Panc1 (cell line): ENCODE measurements around the gene INAVA. TPM values are rescaled to one million over a fixed set of nuclear protein-coding genes. Genes with fewer than 3 reads are reported as not detected.

ENCODE experiments used
- ATAC-seq: fragments of 200-7000 bp; cut with Tn5 transposase; 2 replicates; pipeline ENCODE4 v1.9.1; 2020; ENCODE audit warnings: mild to moderate bottlenecking, moderate library complexity
- BruUV-seq: library from RNA; stranded (reverse); fragments of 400-500 nt; replicated peaks from 2 replicates; lab custom pipeline; 2021; lab: Mats Ljungman, UMichigan
- CTCF ChIA-PET: fragments of 300-600 bp; sonication (Branson Sonifier 250); formaldehyde crosslinking; loops from one replicate; lab custom pipeline; 2022; ENCODE audit warnings: antibody characterized with exemption; lab: Charles Lee
- POLR2A ChIA-PET: fragments of 300-600 bp; sonication (Branson Sonifier 250); formaldehyde crosslinking; loops from one replicate; lab custom pipeline; 2022; ENCODE audit warnings: antibody characterized with exemption; lab: Charles Lee
- DNase-seq: peaks from one replicate; pipeline ENCODE4 v3.0.0-alpha.2; 2010; ENCODE audit warnings: low read depth, low spot score
- H3K27ac ChIP-seq: 2 replicates; pipeline ENCODE4 v1.5.1; 2011; ENCODE audit warnings: mild to moderate bottlenecking, low read length, inconsistent platforms
- H3K27me3 ChIP-seq: fragments of 200-500 bp; sonication (Bioruptor generic); 2 replicates; pipeline ENCODE4 v1.6.0; 2014; ENCODE audit warnings: low read length, inconsistent platforms; ENCODE audit not compliant: control insufficient read depth, insufficient read depth
- H3K36me3 ChIP-seq: fragments of 200-500 bp; sonication (Bioruptor generic); 2 replicates; pipeline ENCODE4 v1.5.1; 2014; ENCODE audit warnings: inconsistent platforms, mild to moderate bottlenecking, low read length, moderate library complexity; ENCODE audit not compliant: control insufficient read depth, insufficient read depth
- H3K4me1 ChIP-seq: 2 replicates; pipeline ENCODE4 v1.5.1; 2011; ENCODE audit warnings: inconsistent platforms, mild to moderate bottlenecking, low read length, moderate library complexity; ENCODE audit not compliant: control insufficient read depth, insufficient read depth
- H3K4me3 ChIP-seq, 2 experiments: 2 replicates each; pipeline ENCODE4 v1.5.1; 2011 to 2012; ENCODE audit warnings: low read depth in 2 of 2, low read length in 2 of 2, mild to moderate bottlenecking in 2 of 2, inconsistent platforms in 1 of 2, moderate library complexity in 1 of 2
- H3K9me3 ChIP-seq: fragments of 200-500 bp; sonication (Bioruptor generic); 2 replicates; pipeline ENCODE4 v1.5.1; 2014; ENCODE audit warnings: low read depth, mild to moderate bottlenecking, inconsistent platforms, low read length, moderate library complexity; ENCODE audit not compliant: control insufficient read depth, insufficient read depth
- POLR2AphosphoS5 ChIP-seq: IDR thresholded peaks from 2 replicates; pipeline ENCODE4 v1.6.1; 2012; ENCODE audit warnings: mild to moderate bottlenecking, low read depth, low read length, moderate library complexity
- SIN3A ChIP-seq: IDR thresholded peaks from 2 replicates; pipeline ENCODE4 v1.6.1; 2012; ENCODE audit warnings: low read depth, mild to moderate bottlenecking, low read length, moderate library complexity, borderline replicate concordance; ENCODE audit not compliant: insufficient read depth
- TCF7L2 ChIP-seq: IDR thresholded peaks from 2 replicates; pipeline ENCODE4 v1.6.1; 2011; ENCODE audit warnings: mild to moderate bottlenecking, low read depth, low read length, inconsistent platforms
- in situ Hi-C: cut with HindIII; loops from 2 replicates; pipeline ENCODE4 v1.10.0; 2016; ENCODE audit warnings: low sequenced_read_pairs, low pct_unique_long_range_greater_than_20kb
- intact Hi-C: fragments of 100-400 bp; cut with micrococcal nuclease; formaldehyde crosslinking; loops from one replicate; pipeline ENCODE4 v1.10.0; 2022; ENCODE audit not compliant: unreplicated experiment
- total RNA-seq: library from RNA; stranded (reverse); gene quantifications from one replicate; pipeline ENCODE4 v1.2.1, GENCODE V29; 2021; ENCODE audit not compliant: unreplicated experiment
- TF ChIP-seq, protein P1 (sequence below), 2 experiments: IDR thresholded peaks; 2 replicates each; pipeline ENCODE4 v1.6.1; 2011 to 2012; ENCODE audit warnings: low read depth in 2 of 2, control low read depth in 1 of 2, low read length in 1 of 2, mild to moderate bottlenecking in 1 of 2, moderate library complexity in 1 of 2; ENCODE audit not compliant: insufficient read depth in 1 of 2
- TF ChIP-seq, protein P2 (sequence below): fragments of 450-650 bp; IDR thresholded peaks from 2 replicates; pipeline ENCODE4 v1.5.1; 2017; ENCODE audit warnings: mild to moderate bottlenecking

Gene INAVA
- total RNA-seq, 1 experiment from 2014 or later: 3.6 TPM

- intact Hi-C loops: no loop called here
- BruUV-seq: no TSS peak
- ATAC-seq (no peak), DNase-seq (no peak)
- ChIA-PET CTCF (interaction anchor here (0.6 kb wide), 1 partner anchor 520 kb away, joined by 6 read pairs; no protein-coding TSS in a partner anchor), POLR2A (no interaction called here)
- no peak for TF ChIP-seq TCF7L2
- TF ChIP-seq, protein P1, sequence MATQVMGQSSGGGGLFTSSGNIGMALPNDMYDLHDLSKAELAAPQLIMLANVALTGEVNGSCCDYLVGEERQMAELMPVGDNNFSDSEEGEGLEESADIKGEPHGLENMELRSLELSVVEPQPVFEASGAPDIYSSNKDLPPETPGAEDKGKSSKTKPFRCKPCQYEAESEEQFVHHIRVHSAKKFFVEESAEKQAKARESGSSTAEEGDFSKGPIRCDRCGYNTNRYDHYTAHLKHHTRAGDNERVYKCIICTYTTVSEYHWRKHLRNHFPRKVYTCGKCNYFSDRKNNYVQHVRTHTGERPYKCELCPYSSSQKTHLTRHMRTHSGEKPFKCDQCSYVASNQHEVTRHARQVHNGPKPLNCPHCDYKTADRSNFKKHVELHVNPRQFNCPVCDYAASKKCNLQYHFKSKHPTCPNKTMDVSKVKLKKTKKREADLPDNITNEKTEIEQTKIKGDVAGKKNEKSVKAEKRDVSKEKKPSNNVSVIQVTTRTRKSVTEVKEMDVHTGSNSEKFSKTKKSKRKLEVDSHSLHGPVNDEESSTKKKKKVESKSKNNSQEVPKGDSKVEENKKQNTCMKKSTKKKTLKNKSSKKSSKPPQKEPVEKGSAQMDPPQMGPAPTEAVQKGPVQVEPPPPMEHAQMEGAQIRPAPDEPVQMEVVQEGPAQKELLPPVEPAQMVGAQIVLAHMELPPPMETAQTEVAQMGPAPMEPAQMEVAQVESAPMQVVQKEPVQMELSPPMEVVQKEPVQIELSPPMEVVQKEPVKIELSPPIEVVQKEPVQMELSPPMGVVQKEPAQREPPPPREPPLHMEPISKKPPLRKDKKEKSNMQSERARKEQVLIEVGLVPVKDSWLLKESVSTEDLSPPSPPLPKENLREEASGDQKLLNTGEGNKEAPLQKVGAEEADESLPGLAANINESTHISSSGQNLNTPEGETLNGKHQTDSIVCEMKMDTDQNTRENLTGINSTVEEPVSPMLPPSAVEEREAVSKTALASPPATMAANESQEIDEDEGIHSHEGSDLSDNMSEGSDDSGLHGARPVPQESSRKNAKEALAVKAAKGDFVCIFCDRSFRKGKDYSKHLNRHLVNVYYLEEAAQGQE (IDR thresholded peaks at IDR 0.05; ENCODE audit: insufficient read depth in 1 of 2, low read depth in 2 of 2, low read length in 1 of 2): no peak
- no peak for TF ChIP-seq SIN3A
- TF ChIP-seq, protein P2, sequence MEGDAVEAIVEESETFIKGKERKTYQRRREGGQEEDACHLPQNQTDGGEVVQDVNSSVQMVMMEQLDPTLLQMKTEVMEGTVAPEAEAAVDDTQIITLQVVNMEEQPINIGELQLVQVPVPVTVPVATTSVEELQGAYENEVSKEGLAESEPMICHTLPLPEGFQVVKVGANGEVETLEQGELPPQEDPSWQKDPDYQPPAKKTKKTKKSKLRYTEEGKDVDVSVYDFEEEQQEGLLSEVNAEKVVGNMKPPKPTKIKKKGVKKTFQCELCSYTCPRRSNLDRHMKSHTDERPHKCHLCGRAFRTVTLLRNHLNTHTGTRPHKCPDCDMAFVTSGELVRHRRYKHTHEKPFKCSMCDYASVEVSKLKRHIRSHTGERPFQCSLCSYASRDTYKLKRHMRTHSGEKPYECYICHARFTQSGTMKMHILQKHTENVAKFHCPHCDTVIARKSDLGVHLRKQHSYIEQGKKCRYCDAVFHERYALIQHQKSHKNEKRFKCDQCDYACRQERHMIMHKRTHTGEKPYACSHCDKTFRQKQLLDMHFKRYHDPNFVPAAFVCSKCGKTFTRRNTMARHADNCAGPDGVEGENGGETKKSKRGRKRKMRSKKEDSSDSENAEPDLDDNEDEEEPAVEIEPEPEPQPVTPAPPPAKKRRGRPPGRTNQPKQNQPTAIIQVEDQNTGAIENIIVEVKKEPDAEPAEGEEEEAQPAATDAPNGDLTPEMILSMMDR: no peak
- no peak for TF ChIP-seq POLR2AphosphoS5
- Histone ChIP-seq H3K27me3 (no peaks in the 10 kb centered on the region), H3K4me3 (no peak overlapping the region), H3K9me3 (no peaks in the 10 kb centered on the region), H3K27ac (no peak overlapping the region), H3K4me1 (no peaks in the 10 kb centered on the region), H3K36me3 (no peaks in the 10 kb centered on the region)
- in situ Hi-C loops: no loop called here
Measured at GRCh38 chr1:200912737-200913407, 18.2 kb downstream of the INAVA start.

- ChIA-PET CTCF (no interaction called here), POLR2A (no interaction called here)
- Histone ChIP-seq H3K9me3 (no peaks in the 10 kb centered on the region), H3K27ac (no peak overlapping the region), H3K27me3 (no peaks in the 10 kb centered on the region), H3K4me1 (no peaks in the 10 kb centered on the region), H3K4me3 (no peak overlapping the region), H3K36me3 (no peaks in the 10 kb centered on the region)
- BruUV-seq: no TSS peak
- intact Hi-C loops: no loop called here
- in situ Hi-C loops: no loop called here
- TF ChIP-seq SIN3A (no peak), TCF7L2 (no peak)
- TF ChIP-seq, protein P1 (IDR thresholded peaks at IDR 0.05; ENCODE audit: insufficient read depth in 1 of 2, low read depth in 2 of 2, low read length in 1 of 2): no peak
- DNase-seq (no peak), ATAC-seq (no peak)
Measured at GRCh38 chr1:200916152-200916551, 21.5 kb downstream of the INAVA start.
